ENCODE results near the gene DRD3.
A peak's percentile ranks its signal among the peaks of the same experiment; 100 is the strongest.

DRD3 gene

DNA sequence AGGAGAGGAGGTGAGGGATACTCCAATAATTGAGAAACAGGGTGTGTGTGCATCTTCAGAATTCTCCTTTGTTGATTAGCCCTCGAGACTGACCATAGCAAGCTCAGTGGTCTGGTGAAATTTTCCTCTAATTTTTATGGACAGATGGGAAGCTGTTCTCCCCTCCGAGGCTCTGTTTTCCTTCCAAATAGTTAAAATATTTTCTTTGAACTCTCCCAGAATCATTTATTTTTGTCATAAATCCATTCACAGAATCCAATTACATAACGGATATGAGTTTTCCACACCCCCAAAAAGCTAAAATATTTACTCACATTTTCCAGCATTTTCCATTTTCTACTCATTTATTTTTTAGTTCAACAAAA is 85.9 kb downstream of the DRD3 start:
- DNase-seq: no peak
- TF ChIP-seq GATA1 (IDR thresholded peaks at IDR 0.05; ENCODE audit: low read depth, low read length) (no peak), POLR2A (IDR thresholded peaks at IDR 0.05; ENCODE audit: low read length) (no peak)

DNA sequence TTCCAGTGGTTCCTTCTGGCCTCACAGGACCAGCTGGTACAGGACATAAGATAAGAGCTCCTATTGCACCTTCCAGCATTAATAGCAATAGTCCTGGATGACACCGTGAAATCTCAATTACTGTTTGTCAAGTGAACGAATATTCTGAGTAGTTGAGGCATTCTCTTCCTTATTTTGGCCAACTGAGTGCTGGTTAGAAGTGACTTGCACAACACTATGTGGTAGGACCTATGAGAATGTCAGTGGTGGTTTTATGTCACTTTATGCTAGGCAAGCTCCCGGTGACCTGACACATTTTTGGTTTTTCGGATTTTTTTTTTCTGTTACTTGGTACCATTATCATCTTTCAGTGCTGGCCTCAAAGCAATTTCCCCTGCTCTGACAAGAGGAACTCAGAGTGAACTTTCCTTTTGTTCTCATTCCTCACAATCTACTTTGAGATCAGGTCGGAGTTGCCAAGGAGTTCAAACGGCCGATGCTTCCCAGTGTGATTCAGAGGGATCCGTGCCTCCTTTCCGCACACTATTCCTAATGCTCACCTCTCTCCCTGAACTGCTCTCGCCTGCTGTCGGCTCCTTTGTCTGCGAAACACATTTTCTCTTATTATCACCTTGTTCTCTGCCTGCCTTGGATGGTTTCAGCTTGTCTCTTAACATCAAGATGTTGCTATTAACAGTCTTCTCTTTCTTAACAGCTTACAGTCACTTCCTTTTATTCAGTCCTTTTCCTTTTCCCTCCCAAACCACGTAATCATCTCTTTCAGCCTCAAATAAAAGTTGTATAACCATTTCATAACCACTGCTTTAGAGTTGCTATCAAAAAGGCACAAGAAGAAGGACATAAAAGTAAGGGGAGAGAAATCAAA is 86.5 kb downstream of the DRD3 start:
- DNase-seq: no peak
- TF ChIP-seq GATA1 (IDR thresholded peaks at IDR 0.05; ENCODE audit: low read depth, low read length): no peak
- TF ChIP-seq POLR2A (IDR thresholded peaks at IDR 0.05; ENCODE audit: low read length): no peak

DNA sequence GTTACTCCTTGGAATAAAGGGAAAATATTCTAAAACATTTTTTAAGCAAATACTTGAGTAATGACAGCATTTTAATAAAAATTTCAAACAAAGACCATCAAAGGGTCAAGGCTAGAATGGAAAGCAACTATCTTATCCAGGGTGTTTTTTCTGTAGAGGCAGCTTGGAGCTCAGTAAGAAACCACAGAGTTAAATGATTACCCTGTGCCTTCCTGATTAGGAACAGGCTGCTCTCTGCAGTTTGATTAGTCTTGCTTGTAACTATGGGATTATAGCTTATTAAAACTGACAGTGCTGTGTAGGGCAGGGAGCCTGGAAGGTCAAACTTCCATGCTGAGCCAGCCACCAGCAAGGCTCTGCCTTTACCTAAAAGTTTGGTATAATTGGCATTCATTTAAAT is 89.2 kb downstream of the DRD3 start:
- TF ChIP-seq POLR2A (IDR thresholded peaks at IDR 0.05; ENCODE audit: low read length) (no peak), GATA1 (IDR thresholded peaks at IDR 0.05; ENCODE audit: low read depth, low read length) (no peak)
- no peak for DNase-seq

DNA sequence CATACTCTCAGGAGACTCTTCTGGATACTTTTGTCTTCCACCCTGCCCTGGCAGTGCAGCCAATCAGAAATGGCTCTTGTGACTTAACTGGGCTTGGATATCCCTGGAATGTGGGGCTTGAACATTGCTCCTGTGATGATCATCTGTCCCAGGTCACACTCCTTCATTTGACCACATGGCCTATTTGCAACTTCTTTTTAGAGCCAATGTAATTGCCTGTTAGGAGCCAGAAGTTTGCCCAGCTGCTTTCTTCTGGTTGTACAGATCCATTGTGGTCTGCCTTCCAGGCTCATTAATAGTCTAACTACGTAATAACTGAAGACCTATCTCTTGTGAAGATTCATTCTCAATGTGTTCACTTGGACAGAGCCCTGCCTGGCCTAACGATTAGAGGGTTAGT is 92.5 kb downstream of the DRD3 start:
- no peak for DNase-seq
- TF ChIP-seq GATA1 (IDR thresholded peaks at IDR 0.05; ENCODE audit: low read depth, low read length): no peak
- TF ChIP-seq POLR2A (IDR thresholded peaks at IDR 0.05; ENCODE audit: low read length): no peak

DNA sequence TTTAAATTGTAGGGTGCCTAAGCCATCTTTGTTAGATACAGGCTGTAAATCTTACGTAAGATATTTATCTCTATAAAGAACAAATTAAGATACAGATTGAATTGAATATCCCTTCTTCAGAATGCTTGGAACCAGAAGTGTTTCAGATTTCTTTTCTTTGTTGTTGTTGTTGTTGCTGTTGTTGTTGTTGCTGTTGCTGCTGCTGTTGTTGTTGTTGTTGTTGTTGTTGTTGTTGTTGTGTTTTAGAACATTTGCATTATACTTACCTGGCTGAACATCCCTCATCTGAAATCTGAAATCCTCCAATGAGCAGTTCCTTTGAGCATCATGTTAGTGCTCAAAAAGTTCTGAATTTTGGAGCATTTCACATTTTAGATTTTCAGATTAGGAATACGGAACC is 95.7 kb downstream of the DRD3 start:
- DNase-seq: no peak
- TF ChIP-seq GATA1 (IDR thresholded peaks at IDR 0.05; ENCODE audit: low read depth, low read length): no peak
- TF ChIP-seq POLR2A (IDR thresholded peaks at IDR 0.05; ENCODE audit: low read length): no peak

DNA sequence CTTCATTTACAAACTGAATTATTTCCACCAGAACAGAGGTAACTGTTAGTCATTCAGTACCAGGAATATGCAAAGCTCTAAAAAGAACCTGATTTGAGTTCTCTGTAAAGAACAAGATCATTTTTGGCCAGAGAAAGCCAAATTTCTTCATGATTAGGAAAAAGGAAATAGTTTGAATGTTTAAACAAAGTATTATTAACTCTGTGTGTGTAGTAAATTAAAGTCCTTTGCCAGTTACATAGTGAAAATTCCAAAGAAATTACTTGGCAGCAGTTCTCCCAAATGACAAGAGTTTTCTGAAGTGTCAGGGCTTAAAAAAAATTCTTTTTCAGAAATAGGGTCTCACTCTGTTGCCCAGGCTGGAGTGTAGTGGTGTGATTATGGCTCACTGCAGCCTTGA is 97.8 kb downstream of the DRD3 start:
- TF ChIP-seq GATA1 (IDR thresholded peaks at IDR 0.05; ENCODE audit: low read depth, low read length): no peak
- no peak for DNase-seq

DNA sequence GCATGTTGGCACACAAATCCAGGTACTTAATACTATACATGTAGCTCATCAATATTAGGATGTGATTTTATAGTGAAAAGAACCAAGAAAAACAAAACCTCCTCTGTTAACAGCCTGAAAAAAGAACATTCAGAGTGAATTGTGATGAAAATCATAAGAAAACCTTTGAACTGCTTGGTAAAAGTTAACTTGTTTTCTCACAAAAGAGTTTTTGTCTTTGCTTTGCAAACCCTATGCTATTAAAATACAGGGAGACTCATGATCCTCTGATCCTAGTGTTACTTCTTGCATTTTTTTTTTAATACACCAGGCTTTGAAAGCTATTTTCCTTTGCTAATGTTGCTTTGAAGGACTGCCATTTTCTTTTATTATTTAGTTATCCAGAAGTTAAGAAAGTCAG is 98.7 kb downstream of the DRD3 start:
- TF ChIP-seq POLR2A (IDR thresholded peaks at IDR 0.05; ENCODE audit: low read length) (no peak), GATA1 (IDR thresholded peaks at IDR 0.05; ENCODE audit: low read depth, low read length) (no peak)
- DNase-seq: no peak

DNA sequence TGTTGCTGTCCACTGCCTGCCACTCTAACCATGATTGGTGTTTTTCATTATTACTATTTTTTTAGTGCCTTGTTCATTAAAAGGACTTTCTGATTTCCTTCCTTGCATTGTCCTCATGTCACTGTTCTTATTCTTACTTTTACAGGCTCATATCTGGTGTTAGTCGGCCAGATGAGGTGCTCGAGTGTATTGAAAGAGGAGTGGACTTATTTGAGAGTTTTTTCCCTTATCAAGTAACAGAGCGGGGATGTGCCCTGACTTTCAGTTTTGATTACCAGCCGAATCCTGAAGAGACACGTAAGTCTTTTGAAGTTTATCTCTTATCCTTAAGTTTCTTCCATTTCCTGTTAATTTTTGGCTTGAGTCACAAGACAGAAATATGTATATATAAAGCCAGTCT is 99.1 kb downstream of the DRD3 start:
- DNase-seq: peak; percentile 7 to 29
- TF ChIP-seq GATA1 (IDR thresholded peaks at IDR 0.05; ENCODE audit: low read depth, low read length) (no peak), POLR2A (IDR thresholded peaks at IDR 0.05; ENCODE audit: low read length) (no peak)

DNA sequence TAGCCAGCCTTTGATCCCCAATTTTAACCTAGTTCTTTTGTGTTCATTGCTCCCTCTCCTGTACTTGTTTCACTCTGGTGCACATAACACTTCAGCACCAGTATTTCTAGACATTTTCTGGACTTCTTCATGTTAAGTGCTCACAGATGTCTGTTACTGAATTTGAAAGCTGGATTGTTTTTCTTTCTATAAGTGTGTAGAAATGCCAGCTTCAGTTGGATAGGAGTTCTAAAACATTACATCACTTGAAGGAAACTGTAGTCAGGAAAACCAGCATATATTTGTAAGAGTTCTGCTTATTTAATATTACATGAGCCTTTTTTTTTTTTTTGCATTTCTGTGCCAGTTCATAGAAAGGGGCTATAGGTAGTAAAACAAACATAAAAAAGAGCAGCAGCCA is 100.7 kb downstream of the DRD3 start:
- TF ChIP-seq GATA1 (IDR thresholded peaks at IDR 0.05; ENCODE audit: low read depth, low read length) (no peak), POLR2A (IDR thresholded peaks at IDR 0.05; ENCODE audit: low read length) (no peak)
- DNase-seq: no peak
